Activated CD4-positive, alpha-beta memory T cell treated with anti-CD3 and anti-CD28 coated beads, Interleukin-2, amount 10 ng/mL, durations not matched to agents 7 days and 5 days (primary cell): Measurements from ENCODE around the gene VPS52. TPM values are rescaled to one million over a fixed set of nuclear protein-coding genes. Genes with fewer than 3 reads are reported as not detected.

Experiments
- CTCF ChIA-PET: fragments of 350-600 bp; sonication (Branson Sonifier 250); formaldehyde crosslinking; loops from one replicate; lab custom pipeline; 2021; ENCODE audit warnings: antibody characterized with exemption, inconsistent platforms; lab: Charles Lee
- POLR2A ChIA-PET: fragments of 350-600 bp; sonication (Branson Sonifier 250); formaldehyde crosslinking; loops from one replicate; lab custom pipeline; 2021; ENCODE audit warnings: antibody characterized with exemption; lab: Charles Lee
- DNase-seq: peaks from one replicate; pipeline ENCODE4 v3.0.0-alpha.2; 2020
- H3K27ac Mint-ChIP-seq: one replicate; pipeline ENCODE4 v1.8.0; 2021; ENCODE audit warnings: mild to moderate bottlenecking, mixed read lengths
- H3K27me3 Mint-ChIP-seq: one replicate; pipeline ENCODE4 v1.8.0; 2021; ENCODE audit warnings: mixed read lengths
- H3K36me3 Mint-ChIP-seq: one replicate; pipeline ENCODE4 v1.8.0; 2021; ENCODE audit warnings: low read depth, mixed read lengths
- H3K4me1 Mint-ChIP-seq: one replicate; pipeline ENCODE4 v1.8.0; 2021; ENCODE audit warnings: mixed read lengths
- H3K4me3 Mint-ChIP-seq: one replicate; pipeline ENCODE4 v1.8.0; 2021; ENCODE audit warnings: mild to moderate bottlenecking, mixed read lengths
- H3K9me3 Mint-ChIP-seq: one replicate; pipeline ENCODE4 v1.8.0; 2021; ENCODE audit warnings: mixed read lengths
- total RNA-seq, 2 experiments: library from RNA; stranded (reverse); gene quantifications; one replicate each; pipeline ENCODE4 v1.2.3, GENCODE V29; 2021

VPS52 gene
- total RNA-seq, 2 experiments from 2014 or later = 53.1 to 59.7 TPM

GRCh38 chr6:33211136-33211535 is 60.5 kb downstream of the VPS52 start:
- POLR2A ChIA-PET = no interaction called here

GRCh38 chr6:33209856-33210255 is 61.8 kb downstream of the VPS52 start:
- H3K27me3 Mint-ChIP-seq = peaks cover 25% of the 10 kb centered on the region
- peak overlapping the region; percentile 80 for H3K4me3 Mint-ChIP-seq
- ChIA-PET CTCF (interaction anchor here (1.0 to 1.8 kb wide), 2 partner anchors 12 to 39 kb away, joined by 4 to 11 read pairs; no protein-coding TSS in a partner anchor), POLR2A (interaction anchor here (3.5 kb wide), 1 partner anchor 38 kb away, joined by 34 read pairs; no protein-coding TSS in a partner anchor)
- H3K36me3 Mint-ChIP-seq = peaks cover 29% of the 10 kb centered on the region
- H3K9me3 Mint-ChIP-seq = no peaks in the 10 kb centered on the region
- DNase-seq = no peak
- no peak overlapping the region for H3K27ac Mint-ChIP-seq
- peaks cover 52% of the 10 kb centered on the region for H3K4me1 Mint-ChIP-seq

More at GRCh38 chr6:33211136-33211535, 60.5 kb downstream of the VPS52 start:
- no peak overlapping the region for H3K4me3 Mint-ChIP-seq
- H3K4me1 Mint-ChIP-seq = peaks cover 39% of the 10 kb centered on the region
- no peak for DNase-seq
- H3K9me3 Mint-ChIP-seq = no peaks in the 10 kb centered on the region
- peaks cover 35% of the 10 kb centered on the region for H3K27me3 Mint-ChIP-seq
- H3K36me3 Mint-ChIP-seq = peaks cover 29% of the 10 kb centered on the region
- no peak overlapping the region for H3K27ac Mint-ChIP-seq
- CTCF ChIA-PET = interaction anchor here (1.0 kb wide), 1 partner anchor 13 kb away, joined by 4 read pairs; no protein-coding TSS in a partner anchor

DNA sequence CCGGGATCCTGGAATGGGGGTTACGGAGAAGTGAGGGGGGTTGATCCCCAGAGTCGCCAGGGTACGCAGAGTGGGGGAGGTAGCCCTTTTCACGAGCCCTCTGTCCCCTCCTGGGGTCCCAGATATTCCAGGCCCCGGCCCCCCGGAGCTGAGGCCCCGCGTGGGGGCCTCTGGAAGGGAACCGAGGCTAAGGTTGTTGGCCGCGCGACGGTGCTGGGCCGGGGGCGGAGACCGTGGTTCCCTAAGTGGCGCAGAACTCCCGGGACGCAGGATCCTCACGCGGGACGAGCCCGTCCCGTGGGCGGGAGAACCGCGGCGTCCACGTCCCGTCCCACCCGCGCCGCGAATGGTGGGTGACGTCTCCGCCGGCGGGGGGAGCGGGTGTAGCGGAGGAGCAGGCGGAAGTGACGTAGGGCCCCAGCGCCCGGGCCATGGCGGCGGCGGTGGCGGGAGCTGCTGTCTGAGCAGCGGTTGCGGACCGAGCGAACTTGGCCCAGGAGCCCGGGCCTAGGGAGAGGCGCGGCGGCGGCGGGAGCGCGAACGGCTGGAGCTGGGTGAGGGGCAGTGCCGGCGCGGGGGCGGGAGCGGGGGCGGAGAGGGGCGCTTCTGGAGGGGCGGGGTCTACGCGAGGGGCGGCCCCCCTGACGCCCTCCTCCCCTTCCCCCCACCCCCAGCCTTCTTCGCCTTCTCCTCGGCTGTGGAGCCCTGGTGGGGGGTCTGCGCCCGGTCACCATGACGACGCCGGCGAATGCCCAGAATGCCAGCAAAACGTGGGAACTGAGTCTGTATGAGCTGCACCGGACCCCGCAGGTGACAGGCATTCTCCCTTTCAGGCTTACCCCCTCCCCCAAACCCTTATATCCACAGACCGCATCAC is 63.3 kb downstream of the VPS52 start, which contains the start of gene RING1:
RING1 (plus strand) TSS at position 410 of the 877 bp plus-strand sequence; CDS start at position 733, 323 bp downstream.
- ChIA-PET POLR2A (interaction anchor here (0.8 to 3.5 kb wide), 19 partner anchors 8 to 314 kb away, joined by 3 to 34 read pairs (median 5); partner anchors contain the start of genes B3GALT4, RPS18, RXRB and SLC39A7), CTCF (interaction anchor here (0.9 to 2.2 kb wide), 8 partner anchors 11 to 370 kb away, joined by 3 to 19 read pairs (median 3); partner anchors contain the start of genes B3GALT4, PSMB9, RPS18 and TAP1)
- peak; percentile 88 for DNase-seq
- Mint-ChIP-seq H3K27ac (peak within 1 kb of the TSS; percentile 79), H3K27me3 (peaks cover 10% of the 10 kb centered on the region), H3K36me3 (peaks cover 37% of the 10 kb centered on the region), H3K4me3 (peak within 1 kb of the TSS; percentile 80), H3K9me3 (no peaks in the 10 kb centered on the region), H3K4me1 (peaks cover 56% of the 10 kb centered on the region)

DNA sequence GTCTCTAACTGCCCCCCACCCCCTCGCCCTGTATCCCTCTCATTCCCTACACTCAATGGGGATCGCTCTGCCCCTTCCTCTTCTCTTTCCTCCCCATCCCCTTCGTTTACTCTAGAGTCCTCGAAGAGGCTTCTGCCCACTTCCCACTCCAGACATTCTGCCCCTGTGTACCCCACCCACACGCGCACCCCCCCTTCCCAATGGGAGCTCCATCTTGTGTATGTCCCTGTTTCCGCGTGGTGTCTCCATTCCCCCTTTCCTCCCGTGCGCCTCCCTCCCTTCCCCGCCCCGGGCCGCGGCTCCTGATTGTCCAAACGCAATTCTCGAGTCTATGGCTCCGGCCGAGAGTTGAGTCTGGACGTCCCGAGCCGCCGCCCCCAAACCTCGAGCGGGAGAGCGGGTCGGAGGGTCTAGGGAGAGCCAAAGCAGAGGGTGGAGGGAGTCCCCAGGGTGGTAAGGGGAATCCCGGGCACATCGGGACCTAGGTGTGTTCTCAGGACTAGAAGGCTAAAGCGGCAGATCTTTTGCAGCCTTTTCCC is 64.1 kb downstream of the VPS52 start:
- peaks cover 2% of the 10 kb centered on the region for H3K27me3 Mint-ChIP-seq
- peaks cover 39% of the 10 kb centered on the region for H3K36me3 Mint-ChIP-seq
- POLR2A ChIA-PET = interaction anchor here (0.6 to 3.5 kb wide), 16 partner anchors 8 to 313 kb away, joined by 3 to 34 read pairs (median 5); partner anchors contain the start of genes B3GALT4, RPS18, RXRB and SLC39A7
- peak overlapping the region; percentile 80 for H3K4me3 Mint-ChIP-seq
- no peak for DNase-seq
- peaks cover 56% of the 10 kb centered on the region for H3K4me1 Mint-ChIP-seq
- no peaks in the 10 kb centered on the region for H3K9me3 Mint-ChIP-seq
- CTCF ChIA-PET = interaction anchor here (1.0 to 2.2 kb wide), 4 partner anchors 41 to 369 kb away, joined by 3 to 19 read pairs (median 4); partner anchors contain the start of genes PSMB9, TAP1 and TAP2
- peak overlapping the region; percentile 79 for H3K27ac Mint-ChIP-seq

DNA sequence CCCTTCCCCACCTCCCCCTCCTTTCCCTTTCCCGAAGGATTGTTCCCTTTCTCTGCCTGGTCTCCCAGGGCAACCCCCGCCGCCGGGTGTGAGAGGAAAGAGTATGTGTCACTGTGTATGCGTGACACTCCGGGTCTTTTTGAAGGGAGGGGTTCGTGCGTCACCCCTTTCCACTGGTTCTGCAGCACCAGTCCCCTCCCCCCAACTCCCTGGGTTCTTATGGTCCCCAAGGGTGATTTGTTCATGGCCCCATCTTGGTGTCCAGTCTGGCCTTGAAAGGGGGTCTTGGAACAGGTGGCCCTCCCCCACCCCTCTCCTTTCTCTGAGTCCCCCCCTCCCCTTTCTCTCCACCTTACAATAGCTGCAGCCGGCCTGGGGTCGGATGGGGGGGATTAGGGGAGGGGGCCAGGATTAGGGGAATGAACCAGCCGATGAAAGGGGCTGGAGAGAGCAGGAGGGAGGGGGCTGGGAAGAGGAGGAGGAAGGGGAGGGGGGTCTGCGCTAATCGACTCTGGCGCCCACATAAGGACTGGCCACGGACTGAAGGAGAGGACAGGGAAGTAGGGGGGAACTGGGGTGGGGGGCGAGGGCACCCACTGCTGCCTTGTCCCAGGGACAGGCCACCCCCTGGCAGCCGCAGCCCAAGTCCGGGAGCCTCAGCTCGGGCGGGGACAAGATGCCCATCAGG is 64.7 kb downstream of the VPS52 start:
- ChIA-PET POLR2A (interaction anchor here (0.6 to 3.5 kb wide), 4 partner anchors 41 to 222 kb away, joined by 3 to 34 read pairs (median 8); partner anchors contain the start of genes RPS18 and VPS52), CTCF (interaction anchor here (2.2 kb wide), 1 partner anchor 42 kb away, joined by 19 read pairs; no protein-coding TSS in a partner anchor)
- no peaks in the 10 kb centered on the region for H3K27me3 Mint-ChIP-seq
- peaks cover 39% of the 10 kb centered on the region for H3K36me3 Mint-ChIP-seq
- H3K9me3 Mint-ChIP-seq = no peaks in the 10 kb centered on the region
- no peak overlapping the region for H3K27ac Mint-ChIP-seq
- H3K4me3 Mint-ChIP-seq = peak overlapping the region; percentile 19
- no peak for DNase-seq
- H3K4me1 Mint-ChIP-seq = peaks cover 60% of the 10 kb centered on the region

- Mint-ChIP-seq H3K4me3 (peak overlapping the region; percentile 99), H3K27ac (peak overlapping the region; percentile 82), H3K27me3 (no peaks in the 10 kb centered on the region), H3K9me3 (no peaks in the 10 kb centered on the region), H3K36me3 (peaks cover 46% of the 10 kb centered on the region), H3K4me1 (peaks cover 68% of the 10 kb centered on the region)
- ChIA-PET POLR2A (interaction anchor here (2.0 to 2.4 kb wide), 3 partner anchors 42 to 236 kb away, joined by 5 to 14 read pairs (median 8); no protein-coding TSS in a partner anchor), CTCF (interaction anchor here (0.6 to 0.7 kb wide), 2 partner anchors 14 to 1363 kb away, joined by 3 read pairs; partner anchors contain the start of gene COL11A2)
- DNase-seq = no peak
These were observed 65.4 kb downstream of the VPS52 start for GRCh38 chr6:33206027-33206863.

GRCh38 chr6:33205191-33206026 is 66.3 kb downstream of the VPS52 start:
- POLR2A ChIA-PET = interaction anchor here (0.7 to 2.4 kb wide), 8 partner anchors 15 to 235 kb away, joined by 3 to 14 read pairs (median 3); no protein-coding TSS in a partner anchor
- Mint-ChIP-seq H3K36me3 (peaks cover 48% of the 10 kb centered on the region), H3K9me3 (no peaks in the 10 kb centered on the region), H3K27ac (peak overlapping the region; percentile 82), H3K27me3 (no peaks in the 10 kb centered on the region), H3K4me1 (peaks cover 72% of the 10 kb centered on the region), H3K4me3 (peak overlapping the region; percentile 99)
- DNase-seq = peak; percentile 47
- CTCF ChIA-PET = interaction anchor here (0.6 to 1.1 kb wide), 3 partner anchors 13 to 1362 kb away, joined by 3 read pairs; partner anchors contain the start of genes COL11A2, RPS18 and VPS52

GRCh38 chr6:33204415-33205190 is 67.1 kb downstream of the VPS52 start, which contains the start of gene HSD17B8:
TSS of gene HSD17B8 (plus strand) at chr6:33204655. CDS start at chr6:33204669, 14 bp downstream.
- CTCF ChIA-PET = interaction anchor here (0.6 to 1.1 kb wide), 4 partner anchors 9 to 67 kb away, joined by 3 to 5 read pairs (median 3); partner anchors contain the start of genes RPS18 and VPS52

DNA sequence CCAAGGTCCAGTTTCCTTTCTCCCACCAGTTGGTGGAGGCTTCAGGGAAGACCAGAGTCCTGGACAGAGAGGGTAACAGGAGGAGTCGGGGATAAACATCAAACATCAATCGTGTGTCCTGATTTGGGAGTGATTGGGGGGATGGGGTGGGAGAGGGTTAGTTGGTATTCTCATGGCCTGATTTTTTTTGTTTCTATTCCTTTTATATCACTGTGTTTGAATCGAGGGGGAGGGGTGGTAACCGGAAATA is 67.6 kb downstream of the VPS52 start:
- ChIA-PET CTCF (interaction anchor here (0.6 to 0.9 kb wide), 2 partner anchors 9 to 45 kb away, joined by 3 to 5 read pairs; no protein-coding TSS in a partner anchor), POLR2A (interaction anchor here (2.0 to 2.4 kb wide), 3 partner anchors 44 to 234 kb away, joined by 5 to 14 read pairs (median 8); no protein-coding TSS in a partner anchor)
- no peaks in the 10 kb centered on the region for H3K27me3 Mint-ChIP-seq
- H3K36me3 Mint-ChIP-seq = peaks cover 38% of the 10 kb centered on the region
- DNase-seq = no peak
- H3K9me3 Mint-ChIP-seq = no peaks in the 10 kb centered on the region
- peaks cover 68% of the 10 kb centered on the region for H3K4me1 Mint-ChIP-seq
- peak overlapping the region; percentile 99 for H3K4me3 Mint-ChIP-seq
- peak overlapping the region; percentile 64 for H3K27ac Mint-ChIP-seq

More at GRCh38 chr6:33204415-33205190, 67.1 kb downstream of the VPS52 start, which contains the start of gene HSD17B8:
- peaks cover 42% of the 10 kb centered on the region for H3K36me3 Mint-ChIP-seq
- POLR2A ChIA-PET = interaction anchor here (0.7 to 2.4 kb wide), 8 partner anchors 14 to 234 kb away, joined by 3 to 14 read pairs (median 3); no protein-coding TSS in a partner anchor
- H3K4me3 Mint-ChIP-seq = peak within 1 kb of the TSS; percentile 99
- peaks cover 69% of the 10 kb centered on the region for H3K4me1 Mint-ChIP-seq
- H3K27me3 Mint-ChIP-seq = no peaks in the 10 kb centered on the region
- H3K27ac Mint-ChIP-seq = peak within 1 kb of the TSS; percentile 82
- H3K9me3 Mint-ChIP-seq = no peaks in the 10 kb centered on the region
- DNase-seq = peak; percentile 93
